H1 (cell line): ENCODE data around the gene DPH1.

Experiments
- BCL11A ChIP-seq, 2 experiments: IDR thresholded peaks; one replicate each; pipeline ENCODE4 v1.6.1; 2011; ENCODE audit warnings: low read depth in 2 of 2, low read length in 2 of 2, mild to moderate bottlenecking in 2 of 2
- CTCF ChIP-seq, 3 experiments: IDR thresholded peaks; 1 replicate in 2 of 3; 2 replicates in 1 of 3; pipeline versions ENCODE4 v1.5.1 to v1.6.1; 2011; ENCODE audit warnings: low read length in 3 of 3, mild to moderate bottlenecking in 3 of 3, inconsistent platforms in 2 of 3, low read depth in 1 of 3, moderate library complexity in 1 of 3; ENCODE audit not compliant: insufficient read depth in 1 of 3; ENCODE audit errors: control extremely low read depth in 1 of 3
- POLR2A ChIP-seq, 2 experiments: IDR thresholded peaks; 1 replicate in 1 of 2; 2 replicates in 1 of 2; pipeline ENCODE4 v1.6.1; 2011; ENCODE audit warnings: low read depth in 2 of 2, low read length in 2 of 2, mild to moderate bottlenecking in 2 of 2; ENCODE audit errors: control extremely low read depth in 1 of 2
- SP2 ChIP-seq: IDR thresholded peaks from 2 replicates; pipeline ENCODE4 v1.6.1; 2012; ENCODE audit warnings: mild to moderate bottlenecking, low read length, inconsistent platforms
- USF2 ChIP-seq: IDR thresholded peaks from 2 replicates; pipeline ENCODE4 v1.6.1; 2011; ENCODE audit warnings: low read length, improper control_type of control experiment
- YY1 ChIP-seq: IDR thresholded peaks from 2 replicates; pipeline ENCODE4 v1.6.1; 2011; ENCODE audit warnings: low read depth, mild to moderate bottlenecking, low read length

GRCh38 chr17:1997927-1998742 lies 31.8 kb upstream of the DPH1 start:
- TF ChIP-seq YY1: no peak
- TF ChIP-seq CTCF (IDR thresholded peaks at IDR 0.05; ENCODE audit: control extremely low read depth in 1 of 3, insufficient read depth in 1 of 3, low read depth in 1 of 3, low read length in 3 of 3): no peak
- no peak for TF ChIP-seq USF2
- TF ChIP-seq BCL11A (IDR thresholded peaks at IDR 0.05; ENCODE audit: low read depth in 2 of 2, low read length in 2 of 2): no peak
- no peak for TF ChIP-seq SP2
- TF ChIP-seq POLR2A (IDR thresholded peaks at IDR 0.05; ENCODE audit: control extremely low read depth in 1 of 2, low read depth in 2 of 2, low read length in 2 of 2): no peak
